ENCODE results near the gene PHAX.

DNA sequence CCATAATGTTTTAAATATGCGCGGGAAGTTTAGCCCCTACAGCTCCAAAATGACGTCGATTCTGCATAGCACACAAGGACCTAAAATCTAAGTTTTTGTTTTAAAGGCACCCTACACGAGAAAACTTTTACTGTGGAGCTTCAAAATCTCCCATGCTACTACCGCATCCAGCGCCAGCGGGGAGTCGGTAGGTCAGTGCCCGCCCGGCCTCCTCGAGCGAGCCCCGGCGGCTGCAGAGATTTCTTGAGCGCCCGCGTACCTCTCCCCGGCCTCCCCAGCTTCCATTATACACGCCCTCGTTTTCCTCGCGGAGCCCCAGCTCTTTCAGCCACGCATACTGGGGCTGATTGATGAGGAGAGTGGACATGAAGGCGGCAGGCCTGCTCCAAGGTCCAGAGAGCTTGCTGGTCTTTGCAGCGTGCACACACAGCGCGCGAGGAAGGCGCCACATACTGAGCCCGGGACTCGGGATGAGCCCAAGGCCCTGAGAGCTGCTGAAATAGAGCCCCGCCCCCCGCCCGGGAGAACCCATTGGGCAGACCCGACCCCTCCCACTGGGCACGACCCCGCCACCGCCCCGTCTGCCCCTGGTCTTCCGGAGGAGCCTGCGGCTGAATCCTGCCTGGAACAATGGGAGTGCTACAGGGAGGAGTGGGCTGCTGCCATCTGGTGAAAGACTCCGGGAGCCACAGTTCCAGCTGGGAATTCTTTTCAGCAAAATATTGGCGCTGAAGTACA is 5.8 kb upstream of the PHAX start, which contains the start of gene ALDH7A1:
- TF ChIP-seq, protein P1, sequence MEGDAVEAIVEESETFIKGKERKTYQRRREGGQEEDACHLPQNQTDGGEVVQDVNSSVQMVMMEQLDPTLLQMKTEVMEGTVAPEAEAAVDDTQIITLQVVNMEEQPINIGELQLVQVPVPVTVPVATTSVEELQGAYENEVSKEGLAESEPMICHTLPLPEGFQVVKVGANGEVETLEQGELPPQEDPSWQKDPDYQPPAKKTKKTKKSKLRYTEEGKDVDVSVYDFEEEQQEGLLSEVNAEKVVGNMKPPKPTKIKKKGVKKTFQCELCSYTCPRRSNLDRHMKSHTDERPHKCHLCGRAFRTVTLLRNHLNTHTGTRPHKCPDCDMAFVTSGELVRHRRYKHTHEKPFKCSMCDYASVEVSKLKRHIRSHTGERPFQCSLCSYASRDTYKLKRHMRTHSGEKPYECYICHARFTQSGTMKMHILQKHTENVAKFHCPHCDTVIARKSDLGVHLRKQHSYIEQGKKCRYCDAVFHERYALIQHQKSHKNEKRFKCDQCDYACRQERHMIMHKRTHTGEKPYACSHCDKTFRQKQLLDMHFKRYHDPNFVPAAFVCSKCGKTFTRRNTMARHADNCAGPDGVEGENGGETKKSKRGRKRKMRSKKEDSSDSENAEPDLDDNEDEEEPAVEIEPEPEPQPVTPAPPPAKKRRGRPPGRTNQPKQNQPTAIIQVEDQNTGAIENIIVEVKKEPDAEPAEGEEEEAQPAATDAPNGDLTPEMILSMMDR (optimal IDR thresholded peaks at IDR 0.05 in 1 of 3, IDR thresholded peaks at IDR 0.05 in 1 of 3, conservative IDR thresholded peaks at IDR 0.05 in 1 of 3; ENCODE audit: extremely low read depth in 1 of 3, insufficient read depth in 2 of 3, low read length in 3 of 3) = peak; percentile 40 to 66 (median 51)
- no peak for TF ChIP-seq EZH2 (IDR thresholded peaks at IDR 0.05; ENCODE audit: low read length)
